ENCODE data around the gene PAPSS2.
A peak's percentile ranks its signal among the peaks of the same experiment; 100 is the strongest.

The PAPSS2 gene

DNA sequence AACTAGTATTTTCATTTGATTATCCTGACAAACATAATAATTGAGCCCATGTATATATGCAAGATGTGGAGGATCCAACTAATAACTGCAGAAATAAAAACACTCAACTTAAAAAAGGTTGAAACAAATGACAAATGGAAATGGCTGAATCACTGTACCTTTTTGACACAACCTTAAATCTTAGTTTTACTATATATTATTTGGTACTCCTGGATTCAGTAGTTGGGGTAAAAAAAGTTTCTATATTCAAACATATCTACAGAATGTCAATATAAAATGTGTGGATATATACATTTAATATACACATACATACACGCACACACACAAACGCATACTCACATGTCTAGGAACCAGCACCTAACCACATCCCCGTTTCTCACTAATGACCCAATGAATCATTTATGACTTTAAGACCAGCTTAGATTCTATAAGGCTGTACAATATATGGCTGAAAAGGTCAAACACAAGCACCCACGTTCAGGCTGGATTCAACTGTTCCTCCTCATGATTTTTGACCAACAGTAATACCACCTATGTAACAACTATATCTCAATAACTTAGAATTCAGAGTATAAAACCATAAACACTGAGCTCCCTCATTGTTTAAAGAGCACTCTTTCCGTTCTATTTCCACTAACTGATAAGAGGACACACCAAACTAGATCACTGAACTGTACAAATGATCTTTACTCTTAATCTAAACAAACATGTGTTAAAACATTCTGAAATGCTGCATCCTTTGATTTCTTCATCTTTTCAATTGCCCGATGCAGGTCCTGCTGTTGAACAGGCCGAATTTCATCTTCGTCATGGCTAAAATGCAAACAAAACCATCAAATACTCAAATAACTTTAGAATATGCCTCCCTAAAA, 94.6 kb downstream of the PAPSS2 start:
- no peak for DNase-seq

DNA sequence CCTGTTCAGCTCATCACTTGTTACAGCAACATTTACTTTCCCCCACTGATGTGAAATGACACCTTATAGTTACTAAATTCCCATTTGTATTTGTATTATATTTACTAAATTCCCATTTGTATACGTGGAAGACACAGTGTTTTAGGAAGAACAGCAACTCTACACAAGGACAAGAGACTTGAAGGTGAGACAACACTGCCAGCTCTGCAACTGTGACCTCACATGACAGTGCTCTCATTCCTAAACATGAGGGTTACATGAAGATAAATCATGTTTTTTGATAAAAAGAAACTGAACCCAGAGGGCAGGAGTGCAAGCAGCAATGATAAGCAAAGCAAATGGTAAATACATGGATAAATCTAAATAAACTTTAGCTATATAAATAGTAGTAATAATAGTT, 98.0 kb downstream of the PAPSS2 start:
- no peak for DNase-seq

DNA sequence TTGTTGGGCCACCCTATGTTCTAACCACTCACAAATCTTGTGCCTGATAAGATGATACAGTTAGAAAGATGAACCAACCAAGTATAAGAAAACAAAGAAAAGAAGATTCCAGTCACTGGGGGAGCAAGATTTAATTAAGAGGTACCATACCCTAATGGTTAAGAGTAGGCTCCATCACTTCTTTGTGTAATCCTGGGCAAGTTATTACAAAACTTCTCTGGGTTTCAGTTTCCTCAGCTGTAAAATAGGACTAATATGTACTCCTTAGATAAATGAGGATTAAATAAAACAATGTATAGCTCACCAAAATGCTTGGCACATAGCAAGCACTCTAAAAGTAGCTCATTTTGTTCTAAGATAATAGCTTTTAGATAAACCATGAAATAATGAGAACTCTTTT, 99.9 kb downstream of the PAPSS2 start:
- DNase-seq, result no peak

DNA sequence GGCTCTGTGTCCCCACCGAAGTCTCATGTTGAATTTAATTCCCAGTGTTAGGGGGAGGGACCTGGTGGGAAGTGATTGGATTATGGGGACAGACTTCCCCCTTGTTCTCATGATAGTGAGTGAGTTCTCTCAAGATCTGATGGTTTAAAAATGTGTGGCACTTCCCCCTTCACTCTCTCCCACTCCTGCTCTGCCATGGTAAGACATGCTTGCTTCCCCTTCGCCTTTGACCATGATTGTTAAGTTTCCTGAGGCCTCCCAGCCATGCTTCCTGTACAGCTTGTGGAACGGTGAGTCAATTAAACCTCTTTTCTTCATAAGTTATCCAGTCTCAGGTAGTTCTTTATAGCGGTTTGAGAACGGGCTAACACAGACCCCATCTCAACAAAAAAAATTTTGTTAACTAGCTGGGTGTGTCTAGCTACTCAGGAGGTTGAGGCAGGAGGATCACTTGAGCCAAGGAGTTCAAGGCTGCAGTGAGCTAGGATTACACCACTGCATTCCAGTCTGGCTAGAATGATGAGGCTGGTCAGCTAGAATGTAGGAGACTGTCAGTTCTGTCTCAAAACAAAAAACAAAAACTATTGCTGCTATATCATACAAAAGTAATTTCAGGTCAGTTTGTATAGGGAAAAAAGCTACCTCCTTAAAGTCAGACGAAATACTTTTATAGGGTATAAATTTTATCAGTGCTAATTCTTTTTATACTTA, 100.7 kb downstream of the PAPSS2 start:
- no peak for DNase-seq

DNA sequence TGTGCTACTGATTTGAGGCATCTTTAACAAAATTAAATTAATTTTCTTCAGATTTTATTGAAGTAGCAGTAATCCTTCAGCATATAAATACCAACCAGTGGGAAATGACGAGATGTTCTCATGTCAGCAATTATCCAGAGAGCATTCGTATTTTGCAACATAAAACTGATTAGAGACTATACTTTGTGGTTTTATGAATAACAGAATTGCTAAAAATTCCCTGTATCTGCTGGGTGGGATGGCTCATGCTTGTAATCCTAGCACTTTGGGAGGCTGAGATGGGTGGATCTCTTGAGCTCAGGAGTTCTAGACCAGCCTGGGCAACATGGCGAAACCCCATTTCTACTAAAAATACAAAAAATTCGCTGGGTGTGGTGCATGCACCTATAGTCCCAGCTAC, 101.5 kb downstream of the PAPSS2 start:
- DNase-seq, result no peak

DNA sequence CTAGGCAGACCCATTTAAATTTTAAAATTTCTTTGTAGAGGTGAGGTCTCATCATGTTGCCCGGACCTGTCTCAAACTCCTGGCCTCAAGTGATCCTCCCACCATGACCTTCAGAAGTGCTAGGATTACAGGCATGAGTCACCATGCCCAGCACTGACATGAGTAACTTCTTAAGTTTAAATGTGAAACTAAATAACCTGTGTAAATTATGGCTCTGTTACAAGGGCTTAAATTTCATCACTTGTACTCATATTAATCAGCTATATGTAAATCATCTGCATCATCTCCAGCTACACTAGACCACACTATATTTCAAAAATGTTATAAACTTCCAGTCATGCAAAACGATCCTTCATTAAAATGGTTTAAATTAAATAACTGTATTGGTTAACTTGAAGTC, 102.2 kb downstream of the PAPSS2 start:
- DNase-seq, result no peak

DNA sequence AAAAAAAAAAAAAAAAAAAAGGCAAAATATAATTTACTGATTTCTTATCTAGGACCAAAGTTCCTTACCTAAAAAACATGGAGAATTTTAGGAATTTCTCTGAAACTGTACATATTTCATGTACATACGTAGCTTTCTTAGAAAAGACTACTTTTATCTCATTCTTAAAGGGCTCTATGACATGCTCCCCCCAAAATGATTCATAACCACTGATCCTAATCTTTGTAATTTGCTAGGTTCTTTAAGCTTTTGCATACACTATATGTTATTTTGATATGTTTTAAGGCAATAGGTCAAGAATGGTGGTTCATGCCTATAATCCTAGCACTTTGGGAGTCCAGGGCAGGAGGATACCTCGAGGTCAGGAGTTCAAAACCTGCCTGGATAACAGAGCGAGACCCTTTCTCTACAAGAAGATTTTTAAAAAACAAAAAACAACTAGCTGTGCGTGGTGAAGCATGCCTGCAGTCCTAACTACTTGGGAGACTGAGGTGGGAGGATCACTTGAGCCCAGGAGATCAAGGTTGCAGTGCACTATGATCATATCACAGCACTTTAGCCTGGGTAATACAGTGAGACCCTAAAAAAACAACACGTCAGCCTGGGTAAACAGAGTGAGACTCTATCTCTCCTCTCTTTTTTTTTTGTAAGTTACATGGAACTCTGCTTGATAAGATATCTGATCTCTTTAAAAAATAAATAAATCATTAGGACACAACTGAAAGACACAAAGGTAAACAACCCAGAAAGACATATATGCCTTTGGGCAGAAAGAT, 103.6 kb downstream of the PAPSS2 start:
- no peak for DNase-seq

DNA sequence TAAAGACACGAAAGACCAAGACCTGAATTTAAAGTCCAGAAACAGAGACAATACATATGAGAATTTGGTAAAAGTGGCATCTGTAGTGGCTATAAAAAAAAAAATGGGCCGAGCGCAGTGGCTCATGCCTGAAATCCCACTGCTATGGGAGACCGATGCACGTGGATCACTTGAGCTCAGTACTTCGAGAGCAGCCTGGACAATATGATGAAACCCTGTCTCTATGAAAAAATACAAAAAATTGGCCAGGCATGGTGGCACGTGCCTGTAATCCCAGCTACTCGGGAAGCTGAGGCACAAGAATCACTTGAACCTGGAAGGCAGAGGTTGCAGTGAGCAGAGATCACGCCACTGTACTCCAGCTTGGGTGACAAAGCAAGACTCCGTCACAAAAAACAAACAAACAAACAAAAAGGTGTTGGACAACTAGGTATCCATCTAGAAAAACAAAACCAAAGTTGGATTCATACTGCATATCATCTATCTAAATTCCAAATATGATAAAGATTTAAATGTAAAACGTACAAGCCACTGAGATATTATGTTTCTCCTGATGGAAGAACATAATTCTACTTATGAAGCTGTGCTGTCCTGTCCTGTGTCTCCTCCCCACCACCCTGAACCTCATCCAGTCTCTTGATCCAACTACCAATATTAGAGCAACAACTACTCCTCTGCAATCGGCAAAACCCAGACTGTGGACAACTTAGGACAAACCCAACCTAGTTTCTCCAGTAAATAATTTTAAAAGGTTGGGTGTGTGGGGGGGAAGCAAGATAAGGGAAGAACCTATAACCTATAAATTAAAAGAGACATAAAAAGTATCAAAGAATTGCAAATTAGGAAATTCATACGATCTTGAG, 104.6 kb downstream of the PAPSS2 start:
- no peak for DNase-seq

DNA sequence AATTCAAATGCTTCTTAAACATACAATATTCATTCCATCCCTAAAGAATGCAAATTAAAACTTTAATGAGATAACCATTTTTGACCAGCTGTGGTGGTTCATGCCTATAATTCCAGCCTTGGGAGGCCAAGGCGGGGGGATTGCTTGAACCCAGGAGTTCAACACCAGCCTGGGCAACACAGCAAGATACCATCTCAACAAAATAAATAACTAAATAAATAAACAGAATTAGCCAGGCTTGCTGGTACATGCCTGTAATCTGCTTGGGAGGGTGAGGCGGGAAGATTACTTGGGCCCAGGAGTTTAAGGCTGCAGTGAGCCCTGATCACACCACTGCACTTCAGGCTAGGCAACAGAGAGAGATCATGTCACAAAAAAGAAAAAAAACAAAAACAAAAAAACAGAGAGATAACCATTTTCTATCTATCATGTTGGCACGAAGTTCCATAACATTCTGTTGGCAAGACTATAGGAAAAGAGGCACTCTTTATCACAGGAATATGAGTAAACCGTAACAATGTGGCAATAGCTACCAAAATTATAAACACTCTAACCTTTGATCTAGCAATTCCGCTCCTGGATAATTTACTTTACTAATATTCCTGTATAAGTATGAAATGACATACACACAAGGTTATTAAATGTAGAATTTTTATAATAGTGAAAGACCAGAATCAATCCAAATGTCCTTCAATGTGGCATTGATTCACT, 106.1 kb downstream of the PAPSS2 start:
- DNase-seq, result no peak

DNA sequence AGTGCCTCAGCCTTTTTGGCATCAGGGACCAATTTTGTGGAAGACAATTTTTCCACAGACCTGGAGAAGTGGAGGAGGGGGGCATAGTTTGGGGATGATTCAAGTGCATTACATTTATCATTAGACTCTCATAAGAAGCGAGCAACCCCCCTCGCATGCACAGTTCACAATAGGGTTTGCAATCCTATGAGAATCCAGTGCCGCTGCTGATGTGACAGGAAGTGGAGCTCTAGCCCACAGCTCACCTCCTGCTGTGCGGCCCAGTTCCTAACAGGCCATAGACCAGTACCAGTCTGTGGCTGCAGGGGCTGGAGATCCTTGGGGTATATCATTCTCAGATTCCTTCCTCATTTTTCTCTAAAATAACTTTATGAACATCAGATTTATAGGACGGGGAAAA, 107.6 kb downstream of the PAPSS2 start:
- no peak for DNase-seq

DNA sequence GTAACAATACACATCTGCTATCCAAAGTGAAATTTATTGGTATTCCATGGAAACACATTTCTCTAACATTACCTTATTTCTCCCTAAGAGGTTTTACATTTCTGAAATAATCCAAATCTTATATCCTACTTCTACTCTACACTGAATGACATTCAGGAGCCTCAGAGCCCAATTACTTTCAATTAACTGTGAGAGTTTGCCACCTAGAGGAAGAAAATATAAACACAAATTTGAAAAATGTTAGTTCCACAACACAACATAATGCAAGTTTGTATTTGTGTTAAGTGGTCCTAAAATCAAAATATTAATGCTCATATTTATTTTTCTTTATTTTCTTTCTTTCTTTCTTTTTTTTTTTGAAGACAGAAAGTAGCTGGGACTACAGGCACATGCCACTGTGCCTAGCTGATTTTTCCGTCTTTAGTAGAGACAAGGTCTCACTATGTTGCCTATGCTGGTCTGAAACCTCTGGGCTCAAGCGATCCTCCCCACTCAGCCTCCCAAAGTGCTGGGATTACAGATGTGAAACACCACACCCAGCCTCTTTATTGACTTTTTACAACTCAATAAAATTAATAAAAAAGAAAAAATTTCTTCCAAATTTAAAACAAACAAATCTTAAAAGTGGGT, 112.3 kb downstream of the PAPSS2 start:
- DNase-seq, result peak; percentile 32

DNA sequence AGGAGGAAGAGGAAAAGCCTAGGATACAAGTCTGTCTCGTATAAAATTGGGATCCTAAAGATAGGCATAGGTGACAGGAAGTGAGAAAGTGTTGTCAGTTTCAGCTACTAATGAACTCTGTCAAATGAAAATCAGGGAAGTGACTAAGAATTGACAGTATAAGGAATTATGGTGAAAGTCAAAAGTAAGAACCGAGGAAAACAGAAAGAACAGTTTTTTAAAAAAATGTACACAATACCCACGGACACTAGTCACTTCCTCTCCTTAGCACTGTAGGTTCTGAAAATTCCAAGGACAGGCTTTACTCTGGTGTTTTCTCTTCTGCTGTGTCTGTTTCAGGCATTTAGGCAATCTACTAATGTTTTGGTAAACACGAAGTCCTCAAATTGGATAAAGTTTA, 116.1 kb downstream of the PAPSS2 start:
- no peak for DNase-seq

DNA sequence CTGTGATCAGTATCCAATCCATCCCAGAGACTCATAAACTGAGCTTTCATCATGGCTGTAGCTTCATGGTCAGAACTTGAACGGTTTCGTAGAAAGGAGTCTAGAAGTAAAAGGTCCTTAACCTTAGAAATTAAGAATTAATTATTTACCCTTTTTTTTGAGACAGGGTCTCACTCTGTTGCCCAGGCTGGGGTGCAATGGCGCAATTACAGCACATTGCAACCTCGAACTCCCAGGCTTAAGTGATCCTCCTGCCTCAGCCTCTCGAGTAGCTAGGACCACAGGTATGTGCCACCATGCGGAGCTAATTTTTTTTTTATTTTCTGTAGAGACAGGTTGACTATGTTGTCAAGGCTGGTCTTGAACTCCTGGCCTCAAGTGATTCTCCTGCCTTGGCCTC, 116.7 kb downstream of the PAPSS2 start:
- DNase-seq, result no peak

DNA sequence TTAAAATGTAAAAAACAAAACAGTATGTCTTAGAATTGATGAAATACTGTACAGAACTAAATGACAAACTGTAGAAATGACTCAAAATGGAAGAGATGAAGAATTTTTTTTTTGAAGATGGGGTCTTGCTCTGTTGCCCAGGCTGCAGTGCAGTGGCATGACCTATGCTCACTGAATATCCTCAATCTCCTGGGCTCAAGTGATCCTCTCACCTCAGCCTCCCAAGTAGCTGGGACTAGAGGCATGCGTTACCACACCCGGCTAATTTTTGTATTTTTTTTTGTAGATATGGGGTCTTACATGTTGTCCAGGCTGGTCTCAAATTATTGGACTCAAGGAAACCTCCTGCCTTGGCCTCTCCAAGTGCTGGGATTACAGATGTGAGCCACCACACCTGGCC, 121.9 kb downstream of the PAPSS2 start:
- no peak for DNase-seq

DNA sequence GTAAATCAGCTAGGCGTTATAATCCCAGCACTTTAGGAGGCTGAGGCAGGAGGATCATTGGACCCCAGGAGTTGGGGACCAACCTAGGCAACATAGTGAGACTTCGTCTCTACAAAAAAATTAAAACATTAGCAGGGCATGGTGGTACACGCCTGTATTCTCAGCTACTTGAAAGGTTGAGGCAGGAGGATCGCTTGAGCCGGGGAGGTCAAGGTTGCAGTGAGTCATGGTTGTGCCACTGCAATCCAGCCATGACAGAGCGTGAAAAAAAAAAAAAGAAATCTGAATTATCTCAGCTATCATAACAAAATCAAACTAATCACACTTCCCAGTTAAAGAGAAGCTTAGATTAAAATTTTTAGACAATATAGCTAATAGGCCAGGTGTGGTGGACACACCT, 123.0 kb downstream of the PAPSS2 start:
- DNase-seq, result no peak

DNA sequence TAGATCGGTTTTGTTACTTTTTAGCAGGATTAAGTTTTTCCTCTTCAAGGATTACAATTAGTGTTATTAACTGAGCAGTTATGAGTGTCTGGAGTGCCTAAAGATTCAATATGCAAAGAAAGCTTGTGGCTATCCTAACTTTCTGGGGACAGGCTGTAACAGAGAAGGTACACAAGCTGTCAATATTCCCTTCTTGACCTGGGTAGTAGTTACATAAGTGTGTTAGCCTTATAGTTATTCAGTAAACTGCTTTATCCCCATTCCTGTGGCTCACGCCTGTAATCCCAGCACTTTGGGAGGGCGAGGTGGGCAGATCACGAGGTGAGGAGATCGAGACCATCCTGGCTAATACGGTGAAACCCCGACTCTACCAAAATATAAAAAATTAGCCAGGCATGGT, 126.7 kb downstream of the PAPSS2 start:
- no peak for DNase-seq

DNA sequence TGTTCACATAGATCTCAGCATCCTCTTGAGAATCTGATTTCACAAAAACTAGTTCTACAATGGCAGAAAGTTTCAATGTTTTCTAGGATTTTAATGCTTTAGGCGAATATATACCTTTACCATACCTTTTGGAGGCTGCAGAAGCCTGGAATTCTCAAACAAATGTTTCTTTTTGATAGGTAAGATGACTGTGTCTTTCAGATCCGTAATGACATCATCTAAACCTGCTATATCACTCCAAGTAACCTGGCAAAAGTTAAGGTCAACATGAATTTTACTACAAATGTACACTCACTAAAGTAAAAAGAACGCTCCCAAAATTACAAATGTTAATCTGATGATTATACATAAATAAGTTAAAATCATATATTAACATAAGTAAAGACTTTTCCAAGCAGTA, 130.5 kb downstream of the PAPSS2 start:
- DNase-seq, result no peak

DNA sequence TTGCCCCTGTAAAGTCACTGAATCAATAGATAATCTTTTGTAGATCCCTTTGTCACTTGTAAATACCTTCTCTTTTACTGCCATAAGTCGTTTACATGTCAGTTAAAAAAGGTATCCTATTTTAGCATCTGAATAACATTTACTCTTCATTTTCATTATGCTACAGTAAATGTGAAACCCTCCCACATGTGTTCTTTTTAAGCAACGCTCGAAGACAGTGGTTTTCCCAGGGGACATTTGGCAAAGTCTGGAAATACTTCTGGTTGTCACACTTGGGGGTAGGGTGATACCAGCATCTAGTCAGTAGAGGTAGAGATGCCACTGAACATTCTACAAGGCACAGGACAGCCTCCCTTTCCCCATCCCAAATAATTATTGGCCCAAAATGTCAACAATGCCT, 134.6 kb downstream of the PAPSS2 start:
- no peak for DNase-seq
